Breast epithelium (tissue), 4 donors: ENCODE measurements around the gene CBX7. TPM values are rescaled to one million over a fixed set of nuclear protein-coding genes. Genes with fewer than 3 reads are reported as not detected.

Source experiments
- DNase-seq, 2 donors: peaks; one replicate each; pipeline ENCODE4 v3.0.0-alpha.2; 2019; ENCODE audit warnings: low spot score in 2 of 2
- H3K27ac ChIP-seq, 2 donors: fragments of 200-600 bp; sonication (generic) in 1 of 2; one replicate each; pipeline ENCODE4 v1.5.1; 2016 to 2019; ENCODE audit warnings: mild to moderate bottlenecking in 1 of 2
- H3K27me3 ChIP-seq, 2 donors: fragments of 200-600 bp; sonication (generic) in 1 of 2; one replicate each; pipeline versions ENCODE4 v1.5.1 to v1.6.0; 2017 to 2019; ENCODE audit warnings: control low read depth in 1 of 2, mild to moderate bottlenecking in 1 of 2
- H3K36me3 ChIP-seq: fragments of 200-600 bp; one replicate; pipeline ENCODE4 v1.5.1; 2019
- H3K4me1 ChIP-seq, 2 donors: fragments of 200-600 bp; sonication (generic); one replicate each; pipeline ENCODE4 v1.5.1; 2016 to 2019; ENCODE audit warnings: control low read depth in 1 of 2
- H3K4me3 ChIP-seq, 3 donors: fragments of 200-600 bp; sonication (generic); 1 replicate in 2 of 3; 2 replicates in 1 of 3; pipeline ENCODE4 v1.5.1; 2016 to 2019; ENCODE audit warnings: mild to moderate bottlenecking in 3 of 3, moderate library complexity in 2 of 3
- H3K9me3 ChIP-seq, 2 donors: fragments of 200-600 bp; sonication (generic) in 1 of 2; one replicate each; pipeline ENCODE4 v1.5.1; 2016 to 2019; ENCODE audit warnings: control low read depth in 1 of 2
- POLR2A ChIP-seq: fragments of 450-650 bp; IDR thresholded peaks from one replicate; pipeline ENCODE4 v1.6.1; 2016; ENCODE audit warnings: antibody characterized with exemption, mild to moderate bottlenecking, moderate library complexity
- POLR2AphosphoS5 ChIP-seq, 3 donors: sonication (generic); formaldehyde crosslinking; IDR thresholded peaks; one replicate each; pipeline ENCODE4 v1.6.1; 2017; ENCODE audit warnings: antibody characterized with exemption in 3 of 3
- intact Hi-C: fragments of 100-400 bp; cut with DNase I; formaldehyde crosslinking; loops from one replicate; pipeline ENCODE4 v1.15.1; 2023; ENCODE audit warnings: low total_unique reads
- total RNA-seq, 3 donors: library from RNA; depleted of rRNA; stranded (reverse); fragments of >200 nt; gene quantifications; one replicate each; pipeline ENCODE4 v1.1.0, GENCODE V29; 2016
- TF ChIP-seq, protein P1 (sequence below), 3 donors: fragments of 450-650 bp; IDR thresholded peaks; one replicate each; pipeline ENCODE4 v1.5.1; 2016 to 2017; ENCODE audit warnings: antibody characterized with exemption in 3 of 3, mild to moderate bottlenecking in 3 of 3, moderate library complexity in 3 of 3

Gene CBX7
- 10 to 100 TPM; 57.1 to 71.9 (median 71.1) TPM for total RNA-seq

DNA sequence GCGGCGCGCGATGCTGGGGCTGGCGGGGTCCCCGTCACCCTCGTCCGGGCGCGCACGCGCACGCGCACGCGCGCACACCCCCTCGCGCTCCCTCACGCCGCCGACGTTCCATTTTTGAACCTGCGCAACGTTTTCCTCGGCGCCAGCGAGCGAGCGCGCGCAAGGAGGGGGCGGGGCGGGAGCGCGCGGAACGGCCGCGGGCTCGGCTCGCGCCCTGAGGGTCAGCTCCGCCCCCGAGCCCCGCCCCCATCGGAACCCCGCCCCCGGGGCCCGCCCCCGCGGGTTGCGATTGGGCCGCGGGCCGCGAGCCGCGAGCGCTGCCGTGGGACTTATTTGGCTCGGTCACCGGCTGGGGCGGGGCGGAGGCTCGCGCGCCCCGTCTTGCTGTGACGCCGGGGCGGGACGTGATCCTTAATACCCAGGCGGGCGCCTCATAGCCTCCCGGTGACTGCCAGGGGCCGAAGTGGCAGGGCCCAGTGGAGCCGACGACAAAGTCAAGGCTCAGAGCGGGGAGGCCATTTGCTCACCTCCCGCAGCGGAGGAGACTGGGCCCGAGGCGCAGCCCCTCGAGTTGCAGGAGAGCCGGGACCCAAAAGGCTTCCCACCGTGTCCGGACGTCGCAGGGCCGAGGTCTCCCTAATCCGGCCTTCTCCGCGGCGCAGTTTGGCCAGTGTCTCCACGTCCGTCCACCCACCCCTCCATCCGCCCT, at the start of gene CBX7:
CBX7 (minus strand) TSS at position 170 of the 709 bp plus-strand sequence. CDS start 236 bp downstream, outside the sequence.
- no peaks in the 10 kb centered on the region for H3K27me3 ChIP-seq
- intact Hi-C loops, result no loop called here
- peaks cover 0 to 21% of the 10 kb centered on the region in 2 donors for H3K4me1 ChIP-seq
- peak within 1 kb of the TSS; percentile 86 to 95 (median 88) for H3K4me3 ChIP-seq
- no peaks in the 10 kb centered on the region for H3K9me3 ChIP-seq
- no peaks in the 10 kb centered on the region for H3K36me3 ChIP-seq
- TF ChIP-seq, protein P1, sequence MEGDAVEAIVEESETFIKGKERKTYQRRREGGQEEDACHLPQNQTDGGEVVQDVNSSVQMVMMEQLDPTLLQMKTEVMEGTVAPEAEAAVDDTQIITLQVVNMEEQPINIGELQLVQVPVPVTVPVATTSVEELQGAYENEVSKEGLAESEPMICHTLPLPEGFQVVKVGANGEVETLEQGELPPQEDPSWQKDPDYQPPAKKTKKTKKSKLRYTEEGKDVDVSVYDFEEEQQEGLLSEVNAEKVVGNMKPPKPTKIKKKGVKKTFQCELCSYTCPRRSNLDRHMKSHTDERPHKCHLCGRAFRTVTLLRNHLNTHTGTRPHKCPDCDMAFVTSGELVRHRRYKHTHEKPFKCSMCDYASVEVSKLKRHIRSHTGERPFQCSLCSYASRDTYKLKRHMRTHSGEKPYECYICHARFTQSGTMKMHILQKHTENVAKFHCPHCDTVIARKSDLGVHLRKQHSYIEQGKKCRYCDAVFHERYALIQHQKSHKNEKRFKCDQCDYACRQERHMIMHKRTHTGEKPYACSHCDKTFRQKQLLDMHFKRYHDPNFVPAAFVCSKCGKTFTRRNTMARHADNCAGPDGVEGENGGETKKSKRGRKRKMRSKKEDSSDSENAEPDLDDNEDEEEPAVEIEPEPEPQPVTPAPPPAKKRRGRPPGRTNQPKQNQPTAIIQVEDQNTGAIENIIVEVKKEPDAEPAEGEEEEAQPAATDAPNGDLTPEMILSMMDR (IDR thresholded peaks at IDR 0.05), result peak in 1 of 3 donors; percentile 18
- TF ChIP-seq POLR2A, result peak; percentile 78
- TF ChIP-seq POLR2AphosphoS5 (IDR thresholded peaks at IDR 0.05), result peak; percentile 76 to 94 (median 90)
- peak; percentile 93 to 94 for DNase-seq
- peak within 1 kb of the TSS; percentile 95 to 97 for H3K27ac ChIP-seq

DNA sequence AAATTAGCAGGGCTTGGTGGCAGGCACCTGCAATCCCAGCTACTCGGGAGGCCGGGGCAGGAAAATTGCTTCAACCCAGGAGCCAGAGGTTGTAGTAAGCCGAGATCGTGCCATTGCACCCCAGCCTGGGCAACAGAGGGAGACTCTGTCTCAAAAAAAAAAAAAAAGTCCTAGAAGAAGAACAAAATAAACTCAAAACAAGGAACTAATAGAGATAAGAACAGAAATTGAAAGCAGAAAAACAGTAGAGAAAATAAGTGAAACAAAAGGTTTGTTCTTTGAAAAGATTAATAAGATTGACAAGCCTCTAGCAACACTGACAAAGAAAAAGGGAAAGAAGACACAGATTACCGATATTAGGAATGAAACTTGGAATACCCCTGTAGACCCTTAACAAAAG, 45.1 kb upstream of the CBX7 start:
- Histone ChIP-seq H3K36me3 (no peaks in the 10 kb centered on the region), H3K9me3 (no peaks in the 10 kb centered on the region), H3K4me3 (no peak overlapping the region), H3K27ac (no peak overlapping the region), H3K27me3 (no peaks in the 10 kb centered on the region), H3K4me1 (no peaks in the 10 kb centered on the region)
- TF ChIP-seq, protein P1 (IDR thresholded peaks at IDR 0.05), result no peak
- no peak for TF ChIP-seq POLR2AphosphoS5 (IDR thresholded peaks at IDR 0.05)
- TF ChIP-seq POLR2A, result no peak
- no peak for DNase-seq
- intact Hi-C loops, result no loop called here

DNA sequence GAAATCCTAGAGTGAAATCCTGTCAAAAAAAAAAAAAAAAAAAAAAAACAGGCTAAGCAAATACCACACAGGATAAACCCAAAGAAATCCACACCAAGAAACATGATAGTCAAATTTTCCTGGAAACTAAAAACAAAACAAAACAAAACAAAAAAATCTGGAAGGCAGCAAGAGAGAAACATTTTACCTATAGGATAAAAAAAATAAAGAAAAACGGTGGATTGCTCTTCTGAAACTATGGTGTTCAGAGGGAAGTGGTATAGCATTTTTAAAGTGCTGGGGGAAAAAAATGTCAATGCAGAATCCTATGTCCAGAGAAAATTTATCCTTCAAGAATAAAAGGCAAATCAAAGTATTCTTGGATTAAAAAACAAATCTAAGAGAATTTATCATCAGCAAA, 41.6 kb upstream of the CBX7 start:
- H3K27ac ChIP-seq, result no peak overlapping the region
- DNase-seq, result no peak
- intact Hi-C loops, result no loop called here
- no peaks in the 10 kb centered on the region for H3K4me1 ChIP-seq
- TF ChIP-seq, protein P1 (IDR thresholded peaks at IDR 0.05), result no peak
- TF ChIP-seq POLR2AphosphoS5 (IDR thresholded peaks at IDR 0.05) (no peak), POLR2A (no peak)
- no peak overlapping the region for H3K4me3 ChIP-seq
- H3K9me3 ChIP-seq, result no peaks in the 10 kb centered on the region
- H3K36me3 ChIP-seq, result no peaks in the 10 kb centered on the region
- H3K27me3 ChIP-seq, result no peaks in the 10 kb centered on the region

DNA sequence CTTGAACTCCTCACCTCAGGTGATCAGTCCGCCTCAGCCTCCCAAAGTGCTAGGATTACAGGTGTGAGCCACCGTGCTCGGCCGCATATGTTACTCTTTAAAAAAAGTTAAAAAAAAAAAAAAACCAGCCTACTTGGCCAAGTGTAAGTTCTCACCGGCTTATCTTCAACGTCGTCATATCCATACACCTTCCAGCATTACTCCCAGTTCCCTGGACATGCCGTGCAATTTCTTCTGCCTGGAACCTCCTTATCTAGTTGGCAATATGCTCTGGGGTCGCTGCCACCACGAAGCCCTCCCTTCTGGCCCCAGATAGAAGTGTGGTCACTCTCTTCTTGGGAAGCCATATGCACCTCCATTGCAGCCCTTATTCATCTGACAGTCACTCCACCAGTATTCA, 36.3 kb upstream of the CBX7 start:
- no peak for DNase-seq
- H3K27me3 ChIP-seq, result no peaks in the 10 kb centered on the region
- no peak overlapping the region for H3K4me3 ChIP-seq
- H3K9me3 ChIP-seq, result no peaks in the 10 kb centered on the region
- TF ChIP-seq POLR2A (no peak), POLR2AphosphoS5 (IDR thresholded peaks at IDR 0.05) (no peak)
- TF ChIP-seq, protein P1 (IDR thresholded peaks at IDR 0.05), result no peak
- no peak overlapping the region for H3K27ac ChIP-seq
- no peaks in the 10 kb centered on the region for H3K4me1 ChIP-seq
- H3K36me3 ChIP-seq, result no peaks in the 10 kb centered on the region
- intact Hi-C loops, result no loop called here

DNA sequence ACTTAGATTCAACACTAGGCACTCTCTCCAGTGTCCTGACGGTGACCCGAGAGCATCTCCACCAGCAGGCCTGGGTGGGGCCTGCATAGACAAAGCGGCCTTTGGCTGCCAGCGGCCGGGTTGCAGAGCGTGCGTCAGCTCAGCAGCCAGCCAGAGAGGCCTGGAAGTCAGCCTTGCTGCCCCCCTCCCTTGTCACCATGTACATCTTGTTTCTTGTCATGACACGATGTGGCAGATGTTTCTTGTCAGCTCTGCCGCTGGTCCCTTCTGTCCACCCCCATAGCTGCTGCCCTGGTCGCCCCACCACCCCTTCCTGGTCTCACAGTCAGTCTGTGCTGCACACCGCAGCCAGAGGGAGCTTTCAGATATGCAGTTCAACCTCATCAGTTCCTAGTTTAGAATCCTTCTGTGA, 33.1 kb upstream of the CBX7 start:
- intact Hi-C loops, result no loop called here
- peak; percentile 46 to 72 for DNase-seq

More for the DNA sequence above, 33.1 kb upstream of the CBX7 start:
- no peak for TF ChIP-seq POLR2A
- TF ChIP-seq, protein P1 (IDR thresholded peaks at IDR 0.05), result peak in 1 of 3 donors; percentile 52
- no peak for TF ChIP-seq POLR2AphosphoS5 (IDR thresholded peaks at IDR 0.05)
- Histone ChIP-seq H3K4me1 (no peaks in the 10 kb centered on the region), H3K36me3 (no peaks in the 10 kb centered on the region), H3K27me3 (no peaks in the 10 kb centered on the region), H3K4me3 (no peak overlapping the region), H3K9me3 (no peaks in the 10 kb centered on the region), H3K27ac (peak overlapping the region; percentile 71 to 79)
